Duodenal mucosa (tissue), 2 donors: ENCODE data around the gene NAT14.

Source experiments
- H3K27ac ChIP-seq: one replicate; pipeline ENCODE4 v1.7.0; 2013; ENCODE audit warnings: low read depth, low read length
- H3K27me3 ChIP-seq, 2 donors: one replicate each; pipeline ENCODE4 v1.7.0; 2013; ENCODE audit warnings: low read length in 2 of 2, control low read depth in 1 of 2; ENCODE audit not compliant: insufficient read depth in 2 of 2, control insufficient read depth in 1 of 2
- H3K36me3 ChIP-seq, 2 donors: one replicate each; pipeline ENCODE4 v1.7.0; 2013; ENCODE audit warnings: low read length in 2 of 2, control low read depth in 1 of 2; ENCODE audit not compliant: insufficient read depth in 2 of 2, control insufficient read depth in 1 of 2
- H3K4me1 ChIP-seq, 2 donors: one replicate each; pipeline ENCODE4 v1.7.0; 2013; ENCODE audit warnings: low read length in 2 of 2, control low read depth in 1 of 2; ENCODE audit not compliant: insufficient read depth in 2 of 2, control insufficient read depth in 1 of 2
- H3K4me3 ChIP-seq, 2 donors: one replicate each; pipeline ENCODE4 v1.7.0; 2013; ENCODE audit warnings: low read length in 2 of 2, low read depth in 1 of 2
- H3K9ac ChIP-seq, 2 donors: one replicate each; pipeline ENCODE4 v1.7.0; 2013; ENCODE audit warnings: low read length in 2 of 2, low read depth in 1 of 2
- H3K9me3 ChIP-seq, 2 donors: one replicate each; pipeline ENCODE4 v1.7.0; 2013; ENCODE audit warnings: low read length in 2 of 2, control low read depth in 1 of 2; ENCODE audit not compliant: control insufficient read depth in 1 of 2

NAT14 gene

GRCh38 chr19:55453511-55454260 is 31.3 kb upstream of the NAT14 start:
- Histone ChIP-seq H3K9ac (no peak overlapping the region), H3K27me3 (peaks cover 11 to 17% of the 10 kb centered on the region in 2 donors), H3K4me1 (peaks cover 0 to 5% of the 10 kb centered on the region in 2 donors), H3K4me3 (no peak overlapping the region), H3K27ac (no peak overlapping the region), H3K36me3 (peaks cover 0 to 18% of the 10 kb centered on the region in 2 donors), H3K9me3 (no peaks in the 10 kb centered on the region)

GRCh38 chr19:55454787-55455243 is 30.2 kb upstream of the NAT14 start:
- Histone ChIP-seq H3K4me1 (peaks cover 2 to 5% of the 10 kb centered on the region in 2 donors), H3K4me3 (no peak overlapping the region), H3K36me3 (peaks cover 0 to 18% of the 10 kb centered on the region in 2 donors), H3K9me3 (no peaks in the 10 kb centered on the region), H3K27ac (no peak overlapping the region), H3K9ac (no peak overlapping the region), H3K27me3 (peaks cover 4 to 10% of the 10 kb centered on the region in 2 donors)

GRCh38 chr19:55455576-55456235 is 29.3 kb upstream of the NAT14 start:
- H3K27ac ChIP-seq: no peak overlapping the region
- H3K9ac ChIP-seq: no peak overlapping the region
- H3K27me3 ChIP-seq: peaks cover 4 to 10% of the 10 kb centered on the region in 2 donors
- H3K4me1 ChIP-seq: peaks cover 7 to 10% of the 10 kb centered on the region in 2 donors
- H3K9me3 ChIP-seq: no peaks in the 10 kb centered on the region
- no peak overlapping the region for H3K4me3 ChIP-seq
- peaks cover 0 to 18% of the 10 kb centered on the region in 2 donors for H3K36me3 ChIP-seq

- Histone ChIP-seq H3K4me3 (no peak overlapping the region), H3K27me3 (peaks cover 4 to 10% of the 10 kb centered on the region in 2 donors), H3K4me1 (peaks cover 10 to 14% of the 10 kb centered on the region in 2 donors), H3K36me3 (peaks cover 0 to 18% of the 10 kb centered on the region in 2 donors), H3K9me3 (no peaks in the 10 kb centered on the region), H3K27ac (no peak overlapping the region), H3K9ac (no peak overlapping the region)
Measured at GRCh38 chr19:55456347-55456746, 28.6 kb upstream of the NAT14 start.

- Histone ChIP-seq H3K36me3 (peaks cover 0 to 18% of the 10 kb centered on the region in 2 donors), H3K4me3 (no peak overlapping the region), H3K4me1 (peaks cover 12 to 17% of the 10 kb centered on the region in 2 donors), H3K9ac (no peak overlapping the region), H3K27ac (no peak overlapping the region), H3K9me3 (no peaks in the 10 kb centered on the region), H3K27me3 (no peaks in the 10 kb centered on the region)
Measured at GRCh38 chr19:55457683-55458457, 27.1 kb upstream of the NAT14 start.

- H3K9me3 ChIP-seq: no peaks in the 10 kb centered on the region
- peaks cover 12 to 17% of the 10 kb centered on the region in 2 donors for H3K4me1 ChIP-seq
- no peak overlapping the region for H3K9ac ChIP-seq
- peaks cover 0 to 12% of the 10 kb centered on the region in 2 donors for H3K36me3 ChIP-seq
- no peak overlapping the region for H3K4me3 ChIP-seq
- H3K27me3 ChIP-seq: no peaks in the 10 kb centered on the region
- H3K27ac ChIP-seq: no peak overlapping the region
Measured at GRCh38 chr19:55459551-55459949, 25.4 kb upstream of the NAT14 start.

GRCh38 chr19:55459950-55460657 is 24.9 kb upstream of the NAT14 start:
- Histone ChIP-seq H3K27me3 (no peaks in the 10 kb centered on the region), H3K4me1 (peaks cover 12 to 17% of the 10 kb centered on the region in 2 donors), H3K9me3 (no peaks in the 10 kb centered on the region), H3K36me3 (peaks cover 0 to 12% of the 10 kb centered on the region in 2 donors), H3K4me3 (peak overlapping the region; percentile 84 to 92), H3K27ac (no peak overlapping the region), H3K9ac (peak overlapping the region in 1 of 2 donors; percentile 80)

GRCh38 chr19:55460670-55461258 is 24.2 kb upstream of the NAT14 start:
- H3K9me3 ChIP-seq: no peaks in the 10 kb centered on the region
- peak overlapping the region; percentile 85 for H3K27ac ChIP-seq
- peaks cover 0 to 10% of the 10 kb centered on the region in 2 donors for H3K36me3 ChIP-seq
- peaks cover 12 to 17% of the 10 kb centered on the region in 2 donors for H3K4me1 ChIP-seq
- H3K9ac ChIP-seq: peak overlapping the region in 1 of 2 donors; percentile 80
- H3K27me3 ChIP-seq: no peaks in the 10 kb centered on the region
- H3K4me3 ChIP-seq: peak overlapping the region; percentile 84 to 92

GRCh38 chr19:55461259-55461973 is 23.6 kb upstream of the NAT14 start, which contains the start of gene ISOC2:
TSS of gene ISOC2 (minus strand) at chr19:55461642. CDS start at chr19:55456486, 5,156 bp downstream.
- H3K4me3 ChIP-seq: peak within 1 kb of the TSS; percentile 84 to 92
- H3K4me1 ChIP-seq: peaks cover 12 to 17% of the 10 kb centered on the region in 2 donors
- peaks cover 0 to 5% of the 10 kb centered on the region in 2 donors for H3K36me3 ChIP-seq
- H3K27me3 ChIP-seq: no peaks in the 10 kb centered on the region
- peak within 1 kb of the TSS; percentile 85 for H3K27ac ChIP-seq
- no peaks in the 10 kb centered on the region for H3K9me3 ChIP-seq
- peak within 1 kb of the TSS; percentile 75 to 88 for H3K9ac ChIP-seq
